Mesenchymal stem cell (in vitro differentiated cells and primary cell): Measurements from ENCODE around the gene GNAO1.

Source experiments
- DNase-seq: peaks from one replicate; pipeline ENCODE4 v3.0.0-alpha.2; 2013
- H2AFZ ChIP-seq: one replicate; pipeline ENCODE4 v1.6.1; 2013; ENCODE audit warnings: low read depth, mild to moderate bottlenecking, control low read depth, inconsistent platforms, low read length, moderate library complexity
- H2AK5ac ChIP-seq: 2 replicates; pipeline ENCODE4 v1.6.1; 2013; ENCODE audit warnings: low read length, moderate library complexity, mild to moderate bottlenecking, inconsistent platforms; ENCODE audit not compliant: severe bottlenecking
- H2BK120ac ChIP-seq: one replicate; pipeline ENCODE4 v1.6.1; 2013; ENCODE audit warnings: low read depth, mild to moderate bottlenecking, inconsistent platforms, low read length, moderate library complexity
- H2BK12ac ChIP-seq, 2 experiments: one replicate each; pipeline ENCODE4 v1.6.1; 2013; ENCODE audit warnings: inconsistent platforms in 2 of 2, low read length in 2 of 2, mild to moderate bottlenecking in 2 of 2, moderate library complexity in 2 of 2, control low read depth in 1 of 2
- H2BK15ac ChIP-seq: one replicate; pipeline ENCODE4 v1.6.1; 2013; ENCODE audit warnings: mild to moderate bottlenecking, low read depth, inconsistent platforms; ENCODE audit not compliant: poor library complexity, severe bottlenecking
- H2BK5ac ChIP-seq: 2 replicates; pipeline ENCODE4 v1.6.1; 2013; ENCODE audit warnings: low read depth, mild to moderate bottlenecking, low read length, control low read depth, inconsistent platforms; ENCODE audit not compliant: poor library complexity, severe bottlenecking
- H3K14ac ChIP-seq, 2 experiments: one replicate each; pipeline ENCODE4 v1.6.1; 2013; ENCODE audit warnings: inconsistent platforms in 2 of 2, low read length in 2 of 2, control low read depth in 1 of 2, mild to moderate bottlenecking in 1 of 2, moderate library complexity in 1 of 2
- H3K18ac ChIP-seq, 2 experiments: one replicate each; pipeline ENCODE4 v1.6.1; 2013; ENCODE audit warnings: inconsistent platforms in 2 of 2, low read length in 2 of 2, control low read depth in 1 of 2, low read depth in 1 of 2, mild to moderate bottlenecking in 1 of 2
- H3K23ac ChIP-seq, 2 experiments: one replicate each; pipeline ENCODE4 v1.6.1; 2013; ENCODE audit warnings: inconsistent platforms in 2 of 2, low read length in 2 of 2, mild to moderate bottlenecking in 2 of 2, moderate library complexity in 2 of 2, control low read depth in 1 of 2
- H3K27ac ChIP-seq: 2 replicates; pipeline ENCODE4 v1.5.1; 2013; ENCODE audit warnings: mild to moderate bottlenecking, moderate library complexity, low read length, control low read depth, inconsistent platforms; ENCODE audit not compliant: poor library complexity, severe bottlenecking
- H3K27me3 ChIP-seq, 2 experiments: 2 replicates each; pipeline versions ENCODE4 v1.6.1 to v1.7.0; 2013; ENCODE audit warnings: low read length in 2 of 2, mild to moderate bottlenecking in 2 of 2, moderate library complexity in 2 of 2, control low read depth in 1 of 2, inconsistent platforms in 1 of 2; ENCODE audit not compliant: control insufficient read depth in 1 of 2, insufficient read depth in 1 of 2
- H3K36me3 ChIP-seq, 2 experiments: 2 replicates each; pipeline versions ENCODE4 v1.6.1 to v1.7.0; 2013; ENCODE audit warnings: low read length in 2 of 2, control low read depth in 1 of 2, inconsistent platforms in 1 of 2, low read depth in 1 of 2, mild to moderate bottlenecking in 1 of 2; ENCODE audit not compliant: insufficient read depth in 2 of 2, control insufficient read depth in 1 of 2
- H3K4ac ChIP-seq, 2 experiments: one replicate each; pipeline ENCODE4 v1.6.1; 2013; ENCODE audit warnings: inconsistent platforms in 2 of 2, low read length in 2 of 2, mild to moderate bottlenecking in 2 of 2, moderate library complexity in 2 of 2, control low read depth in 1 of 2, low read depth in 1 of 2
- H3K4me1 ChIP-seq: 2 replicates; pipeline ENCODE4 v1.6.1; 2013; ENCODE audit warnings: low read depth, low read length, control low read depth; ENCODE audit not compliant: control insufficient read depth, insufficient read depth
- H3K4me2 ChIP-seq: 2 replicates; pipeline ENCODE4 v1.6.1; 2013; ENCODE audit warnings: low read length, mild to moderate bottlenecking, inconsistent platforms; ENCODE audit not compliant: poor library complexity, severe bottlenecking
- H3K4me3 ChIP-seq, 2 experiments: 2 replicates each; pipeline versions ENCODE4 v1.5.1 to v1.7.0; 2013; ENCODE audit warnings: low read length in 2 of 2, mild to moderate bottlenecking in 2 of 2, control low read depth in 1 of 2, low read depth in 1 of 2; ENCODE audit not compliant: insufficient read depth in 1 of 2
- H3K79me1 ChIP-seq: replicated peaks from 2 replicates; pipeline ENCODE4 v1.6.1; 2013; ENCODE audit warnings: mild to moderate bottlenecking, control low read depth, low read length, inconsistent platforms; ENCODE audit not compliant: poor library complexity, severe bottlenecking
- H3K9ac ChIP-seq: 2 replicates; pipeline ENCODE4 v1.7.0; 2013; ENCODE audit warnings: mild to moderate bottlenecking, low read length, moderate library complexity
- H3K9me3 ChIP-seq: 2 replicates; pipeline ENCODE4 v1.7.0; 2013; ENCODE audit warnings: mild to moderate bottlenecking, low read length; ENCODE audit not compliant: control insufficient read depth
- H4K8ac ChIP-seq: one replicate; pipeline ENCODE4 v1.6.1; 2013; ENCODE audit warnings: inconsistent platforms, mild to moderate bottlenecking, low read length, moderate library complexity
- H4K91ac ChIP-seq: one replicate; pipeline ENCODE4 v1.6.1; 2013; ENCODE audit warnings: mild to moderate bottlenecking, low read length, inconsistent platforms
- WGBS: methylation state at CpG from one replicate; pipeline ENCODE4 v1.1.7; 2013; ENCODE audit warnings: mixed read lengths; 5-methylcytosine and 5-hydroxymethylcytosine counted together

Gene GNAO1

DNA sequence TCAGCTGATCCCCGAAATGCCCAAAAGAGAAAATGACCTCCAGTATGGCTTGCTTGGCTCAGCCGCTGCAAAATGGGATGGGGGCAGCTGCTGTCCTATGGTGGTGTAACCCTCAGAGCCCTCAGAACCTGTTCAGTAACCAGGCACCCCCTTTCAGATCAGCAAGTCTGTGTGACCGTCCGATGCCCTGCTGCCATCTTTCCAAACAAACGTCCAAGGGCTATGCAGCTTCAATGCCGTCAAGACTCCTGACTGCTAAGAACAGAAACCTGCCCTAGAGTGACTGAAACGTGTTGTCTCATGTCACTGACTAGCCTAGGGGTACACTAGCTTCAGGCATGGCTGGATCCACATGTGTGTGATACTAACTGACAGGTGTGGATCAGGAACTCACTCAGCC is 70.4 kb downstream of the GNAO1 start:
- H3K14ac ChIP-seq = peak overlapping the region in 1 of 2 experiments; percentile 23
- H2BK5ac ChIP-seq = no peak overlapping the region
- no peak for DNase-seq
- H2AK5ac ChIP-seq = no peak overlapping the region
- H3K27ac ChIP-seq = no peak overlapping the region
- H3K18ac ChIP-seq = no peak overlapping the region
- H3K4me2 ChIP-seq = no peak overlapping the region
- H3K9ac ChIP-seq = no peak overlapping the region
- no peak overlapping the region for H2BK12ac ChIP-seq
- H3K79me1 ChIP-seq = no peaks in the 10 kb centered on the region
- no peak overlapping the region for H2BK120ac ChIP-seq
- no peaks in the 10 kb centered on the region for H3K9me3 ChIP-seq
- no peak overlapping the region for H3K4ac ChIP-seq
- H2BK15ac ChIP-seq = no peak overlapping the region
- H4K91ac ChIP-seq = no peak overlapping the region
- H3K4me1 ChIP-seq = no peaks in the 10 kb centered on the region
- 85% methylated on average over 7 of the region's 7 CpGs for WGBS
- no peak overlapping the region for H2AFZ ChIP-seq
- peak overlapping the region in 1 of 2 experiments; percentile 29 for H3K23ac ChIP-seq
- no peak overlapping the region for H4K8ac ChIP-seq
- H3K36me3 ChIP-seq = no peaks in the 10 kb centered on the region
- H3K27me3 ChIP-seq = peaks cover 13 to 27% of the 10 kb centered on the region in 2 experiments
- no peak overlapping the region for H3K4me3 ChIP-seq

DNA sequence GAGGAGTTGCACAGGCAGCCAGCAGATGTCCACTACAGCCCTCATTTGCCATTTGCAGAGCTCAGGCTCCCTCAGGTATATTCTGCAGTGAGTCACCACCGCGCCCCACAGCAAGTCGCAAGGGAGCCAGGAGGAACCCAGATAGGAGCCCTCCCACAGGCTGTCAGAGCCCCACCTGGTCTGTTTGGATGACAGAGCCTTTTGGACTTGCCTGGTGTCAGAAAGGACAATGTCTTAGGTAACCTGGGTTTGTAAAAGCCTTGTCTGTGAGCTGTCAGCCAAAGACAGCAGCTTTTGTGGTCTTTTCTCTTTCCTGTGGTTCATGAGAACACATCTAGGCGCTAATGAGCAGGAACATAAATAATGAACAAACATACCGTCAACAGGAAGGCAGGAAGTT is 70.9 kb downstream of the GNAO1 start:
- Histone ChIP-seq H3K4me2 (no peak overlapping the region), H3K9ac (no peak overlapping the region), H3K79me1 (no peaks in the 10 kb centered on the region), H3K14ac (no peak overlapping the region), H3K27me3 (peaks cover 13 to 25% of the 10 kb centered on the region in 2 experiments), H3K4me3 (no peak overlapping the region), H4K91ac (no peak overlapping the region), H2AK5ac (no peak overlapping the region), H3K4ac (no peak overlapping the region), H3K9me3 (no peaks in the 10 kb centered on the region), H2AFZ (no peak overlapping the region), H2BK12ac (no peak overlapping the region), H3K36me3 (no peaks in the 10 kb centered on the region), H2BK15ac (no peak overlapping the region), H3K27ac (no peak overlapping the region), H2BK120ac (no peak overlapping the region), H3K4me1 (no peaks in the 10 kb centered on the region), H3K23ac (peak overlapping the region in 1 of 2 experiments; percentile 29), H4K8ac (no peak overlapping the region), H2BK5ac (no peak overlapping the region), H3K18ac (no peak overlapping the region)
- 49% methylated on average over 5 of the region's 5 CpGs for WGBS
- DNase-seq = no peak

GRCh38 chr16:56262551-56263245 is 71.4 kb downstream of the GNAO1 start:
- Histone ChIP-seq H4K91ac (no peak overlapping the region), H3K27ac (no peak overlapping the region), H3K36me3 (no peaks in the 10 kb centered on the region), H3K9ac (no peak overlapping the region), H2BK5ac (no peak overlapping the region), H2BK15ac (no peak overlapping the region), H3K4me3 (no peak overlapping the region), H3K4ac (no peak overlapping the region), H3K79me1 (no peaks in the 10 kb centered on the region), H2BK12ac (no peak overlapping the region), H2BK120ac (no peak overlapping the region), H3K4me2 (no peak overlapping the region), H4K8ac (no peak overlapping the region), H3K27me3 (peaks cover 13 to 20% of the 10 kb centered on the region in 2 experiments), H3K14ac (no peak overlapping the region), H2AFZ (no peak overlapping the region), H3K4me1 (no peaks in the 10 kb centered on the region), H2AK5ac (no peak overlapping the region), H3K18ac (no peak overlapping the region), H3K9me3 (no peaks in the 10 kb centered on the region), H3K23ac (no peak overlapping the region)
- WGBS = 65% methylated on average over 7 of the region's 9 CpGs
- DNase-seq = no peak

DNA sequence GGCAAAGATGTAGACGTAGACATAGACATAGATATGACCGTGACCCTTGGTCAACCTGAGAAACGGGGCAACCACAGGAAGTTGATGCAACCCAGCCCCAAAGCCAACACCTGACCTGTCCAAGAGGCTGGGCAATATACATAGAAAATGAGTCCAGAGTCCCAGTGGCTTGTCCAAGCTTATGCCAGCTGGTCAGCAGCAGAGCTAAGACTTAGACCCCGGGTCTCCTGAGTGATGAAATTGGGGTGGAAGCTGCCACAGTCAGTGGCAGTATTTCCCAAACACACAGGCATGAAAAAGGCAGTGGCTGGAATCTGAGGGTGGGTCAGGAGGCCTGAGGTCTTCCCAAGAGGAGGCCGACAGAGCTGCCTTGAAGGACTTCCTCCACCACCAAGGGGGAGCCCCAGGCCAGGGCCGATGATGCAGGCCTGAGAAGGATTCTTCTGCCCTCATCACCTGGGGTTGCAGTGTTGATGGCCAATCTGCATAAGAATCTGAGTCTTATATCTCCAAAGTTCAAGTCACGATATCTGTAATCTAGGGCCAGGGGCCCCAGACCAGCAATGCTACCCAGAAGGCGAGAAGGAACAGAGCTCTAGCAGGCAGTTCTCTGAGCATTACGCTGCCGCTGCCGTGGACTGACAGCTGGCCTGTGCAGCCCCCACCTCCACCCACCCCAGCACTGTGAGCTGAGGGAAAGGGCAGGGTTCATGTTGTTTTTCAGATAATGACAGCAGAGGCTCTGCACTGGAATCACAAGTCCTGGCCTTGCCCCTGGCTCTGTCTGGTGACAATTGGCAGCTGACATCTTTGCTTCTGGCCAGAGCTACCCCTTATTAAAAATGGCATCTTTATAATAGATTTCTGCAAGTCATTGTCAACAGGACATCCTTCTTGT is 72.7 kb downstream of the GNAO1 start:
- H4K8ac ChIP-seq = no peak overlapping the region
- H3K27me3 ChIP-seq = peaks cover 13 to 19% of the 10 kb centered on the region in 2 experiments
- H3K9ac ChIP-seq = no peak overlapping the region
- 65% methylated on average over 11 of the region's 11 CpGs for WGBS
- H4K91ac ChIP-seq = no peak overlapping the region
- H3K23ac ChIP-seq = no peak overlapping the region
- no peak overlapping the region for H3K18ac ChIP-seq
- no peak overlapping the region for H2AFZ ChIP-seq
- no peak overlapping the region for H3K27ac ChIP-seq
- no peak overlapping the region for H3K4me3 ChIP-seq
- no peaks in the 10 kb centered on the region for H3K4me1 ChIP-seq
- H2BK5ac ChIP-seq = no peak overlapping the region
- no peaks in the 10 kb centered on the region for H3K79me1 ChIP-seq
- no peak for DNase-seq
- no peak overlapping the region for H3K4ac ChIP-seq
- no peak overlapping the region for H2BK120ac ChIP-seq
- no peak overlapping the region for H2BK15ac ChIP-seq
- H2AK5ac ChIP-seq = no peak overlapping the region
- H3K4me2 ChIP-seq = no peak overlapping the region
- H3K36me3 ChIP-seq = no peaks in the 10 kb centered on the region
- no peaks in the 10 kb centered on the region for H3K9me3 ChIP-seq
- H3K14ac ChIP-seq = no peak overlapping the region
- no peak overlapping the region for H2BK12ac ChIP-seq
